Measurements from ENCODE around the gene ZNF519. TPM values are rescaled to one million over a fixed set of nuclear protein-coding genes. Genes with fewer than 3 reads are reported as not detected.

The ZNF519 gene
- total RNA-seq (ENCODE audit: low replicate concordance), result 1.9 and 5.3 TPM in 2 replicates

GRCh38 chr18:14132271-14132700, at the start of gene ZNF519:
ZNF519 (minus strand) TSS chr18:14132435; CDS start chr18:14132277, 158 bp downstream.

Other genes with a start within 250 kb of the ZNF519 start
- not detected in 2 replicates for gene MC2R, start 216.9 kb downstream of the ZNF519 start, total RNA-seq (ENCODE audit: low replicate concordance)